COLO829 (cell line): ENCODE results near the gene DAPK1.

Experiments used
- DNase-seq: peaks from one replicate; pipeline ENCODE4 v3.0.0; 2012; ENCODE audit warnings: low spot score

DAPK1 gene

DNA sequence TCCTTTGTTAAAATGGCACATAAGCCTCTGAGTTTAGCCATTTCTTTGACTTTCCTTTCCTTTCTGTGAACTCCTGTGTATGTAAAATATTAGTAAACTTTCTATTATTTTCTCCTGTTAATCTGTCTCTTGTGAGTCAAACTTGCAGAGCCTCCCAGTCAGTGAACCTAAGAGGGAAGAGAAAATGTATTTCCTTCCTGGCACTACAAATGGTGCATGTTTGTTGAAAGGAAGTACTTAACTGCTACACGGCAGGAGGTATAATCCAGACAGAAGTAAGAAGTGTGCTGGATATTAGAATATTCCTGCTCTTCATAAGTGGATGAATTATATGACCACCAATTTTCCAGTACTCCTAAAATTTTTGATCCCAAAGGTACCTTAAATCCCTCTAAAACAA is 251.2 kb downstream of the DAPK1 start:
- DNase-seq, result no peak

DNA sequence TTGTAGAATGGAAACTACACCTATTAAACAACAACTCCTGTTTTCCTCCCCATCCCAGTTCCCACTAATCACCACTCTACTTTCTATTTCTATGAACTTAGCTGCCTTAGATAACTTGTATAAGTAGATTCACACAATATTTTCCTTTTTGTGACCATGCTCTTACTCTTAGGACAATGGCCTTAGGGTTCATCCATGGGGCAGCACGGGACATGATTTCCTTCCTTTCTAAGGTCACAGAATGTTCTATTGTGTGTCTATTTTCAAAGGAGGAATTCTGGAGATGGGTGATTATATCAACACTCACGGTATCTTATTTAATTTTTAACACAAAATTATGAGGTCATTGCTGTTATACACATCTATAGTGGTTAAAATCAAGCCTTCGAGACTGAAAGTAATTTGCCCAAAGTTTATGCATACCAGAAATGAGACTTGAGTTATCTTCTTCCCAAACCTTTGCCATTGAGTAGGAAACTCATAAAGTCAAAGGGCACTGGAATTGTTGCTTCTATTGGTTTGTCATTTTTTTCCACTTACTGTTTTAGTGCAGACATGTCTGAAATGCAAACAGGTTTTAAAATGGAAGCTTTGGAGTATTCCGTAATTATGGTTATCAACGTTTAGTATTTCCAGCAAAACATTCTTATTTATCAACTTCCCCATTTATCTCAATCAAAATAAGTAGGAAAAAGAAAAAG is 251.8 kb downstream of the DAPK1 start:
- DNase-seq, result no peak

- no peak for DNase-seq
Observed at GRCh38 chr9:87750726-87751125, 253.1 kb downstream of the DAPK1 start.

DNA sequence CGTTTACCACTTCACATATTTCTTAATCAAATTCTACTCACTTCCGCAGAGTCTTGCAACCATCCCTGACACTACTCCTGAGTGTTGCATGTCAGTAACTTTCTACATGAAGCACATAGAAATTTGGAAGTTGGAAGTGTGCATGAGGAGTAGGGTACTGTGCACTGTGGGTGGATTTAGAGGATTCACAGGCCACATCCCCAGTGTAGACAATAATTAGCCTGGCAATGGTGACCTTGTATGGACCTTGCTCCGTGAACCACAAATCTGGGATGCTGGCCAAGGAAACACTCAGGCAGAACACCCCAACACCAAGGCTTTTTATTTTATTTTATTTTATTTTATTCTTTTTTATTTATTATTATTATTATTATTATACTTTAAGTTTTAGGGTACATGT is 253.8 kb downstream of the DAPK1 start:
- DNase-seq, result no peak

DNA sequence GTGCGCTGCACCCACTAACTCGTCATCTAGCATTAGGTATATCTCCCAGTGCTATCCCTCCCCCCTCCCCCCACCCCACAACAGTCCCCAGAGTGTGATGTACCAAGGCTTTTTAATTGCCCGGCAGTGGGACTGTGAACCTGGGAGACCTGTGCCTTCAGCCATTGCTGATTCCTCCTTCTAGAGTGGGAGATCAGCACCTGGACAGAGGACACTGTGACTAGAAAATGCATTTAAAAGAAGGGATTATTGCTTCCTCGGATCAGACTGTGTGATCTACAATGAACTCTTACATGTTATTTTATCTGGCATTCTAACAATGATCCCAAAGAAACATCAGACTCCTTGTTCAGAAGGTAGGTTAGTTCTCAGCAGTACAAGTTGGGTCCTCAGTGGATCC is 254.2 kb downstream of the DAPK1 start:
- no peak for DNase-seq

GRCh38 chr9:87753313-87753712 is 255.6 kb downstream of the DAPK1 start:
- no peak for DNase-seq
